HAP-1 (cell line): Measurements from ENCODE around the gene CTDP1.
"Not testable (repeated sequence)": the region's sequence is repeated elsewhere in the genome, so short reads cannot be mapped to it uniquely, and the experiment has no call there.

Source experiments
- DNase-seq, 2 experiments: peaks; one replicate each; pipeline ENCODE4 v3.0.0-alpha.2; 2016 to 2020; ENCODE audit warnings: low spot score in 2 of 2
- H3K27me3 ChIP-seq: fragments of 250-450 bp; sonication (Bioruptor Pico); 2 replicates; pipeline ENCODE4 v1.5.1; 2020; ENCODE audit warnings: low read depth, mild to moderate bottlenecking, moderate library complexity
- H3K36me3 ChIP-seq: fragments of 250-450 bp; sonication (Bioruptor Pico); replicated peaks from 2 replicates; pipeline ENCODE4 v1.5.1; 2020; ENCODE audit warnings: mild to moderate bottlenecking
- H3K4me1 ChIP-seq: fragments of 250-450 bp; sonication (Bioruptor Pico); 2 replicates; pipeline ENCODE4 v1.5.1; 2020; ENCODE audit warnings: mild to moderate bottlenecking
- H3K4me3 ChIP-seq: fragments of 250-450 bp; sonication (Bioruptor Pico); 2 replicates; pipeline ENCODE4 v1.5.1; 2020; ENCODE audit warnings: mild to moderate bottlenecking, moderate library complexity
- H3K9me3 ChIP-seq: fragments of 250-450 bp; sonication (Bioruptor Pico); 2 replicates; pipeline ENCODE4 v1.5.1; 2020; ENCODE audit warnings: mild to moderate bottlenecking, moderate library complexity
- in situ Hi-C: fragments of 300-500 bp; cut with MboI; formaldehyde crosslinking; loops from 3 replicates; pipeline ENCODE4 v1.14.3; 2020; ENCODE audit warnings: low sequenced_read_pairs, inconsistent platforms, mixed read lengths

The CTDP1 gene

GRCh38 chr18:79747156-79747845, 67.7 kb downstream of the CTDP1 start:
- H3K4me3 ChIP-seq = no peak overlapping the region
- no peaks in the 10 kb centered on the region for H3K9me3 ChIP-seq
- no peaks in the 10 kb centered on the region for H3K4me1 ChIP-seq
- H3K36me3 ChIP-seq = no peaks in the 10 kb centered on the region
- H3K27me3 ChIP-seq = no peaks in the 10 kb centered on the region
- in situ Hi-C loops = no loop called here
- DNase-seq = no peak

GRCh38 chr18:79748321-79749180, 68.9 kb downstream of the CTDP1 start:
- Histone ChIP-seq H3K9me3 (no peaks in the 10 kb centered on the region), H3K36me3 (0 out of 2 replicates have a peak, but pooled peaks cover 1% of the 10 kb centered on the region), H3K4me1 (no peaks in the 10 kb centered on the region), H3K27me3 (no peaks in the 10 kb centered on the region), H3K4me3 (no peak overlapping the region)
- DNase-seq = no peak
- in situ Hi-C loops = no loop called here

- DNase-seq = no peak
- Histone ChIP-seq H3K36me3 (peaks cover 10% of the 10 kb centered on the region; the same call in 1 of the 2 replicates), H3K4me1 (no peaks in the 10 kb centered on the region), H3K27me3 (no peaks in the 10 kb centered on the region), H3K9me3 (no peaks in the 10 kb centered on the region), H3K4me3 (no peak overlapping the region)
- in situ Hi-C loops = no loop called here
Measured at GRCh38 chr18:79749251-79750191, 69.9 kb downstream of the CTDP1 start.

- in situ Hi-C loops = no loop called here
- Histone ChIP-seq H3K9me3 (no peaks in the 10 kb centered on the region), H3K4me3 (no peak overlapping the region), H3K27me3 (no peaks in the 10 kb centered on the region), H3K4me1 (no peaks in the 10 kb centered on the region), H3K36me3 (peaks cover 10% of the 10 kb centered on the region; the same call in 1 of the 2 replicates)
- no peak for DNase-seq
Measured at GRCh38 chr18:79750980-79751571, 71.5 kb downstream of the CTDP1 start.

DNA sequence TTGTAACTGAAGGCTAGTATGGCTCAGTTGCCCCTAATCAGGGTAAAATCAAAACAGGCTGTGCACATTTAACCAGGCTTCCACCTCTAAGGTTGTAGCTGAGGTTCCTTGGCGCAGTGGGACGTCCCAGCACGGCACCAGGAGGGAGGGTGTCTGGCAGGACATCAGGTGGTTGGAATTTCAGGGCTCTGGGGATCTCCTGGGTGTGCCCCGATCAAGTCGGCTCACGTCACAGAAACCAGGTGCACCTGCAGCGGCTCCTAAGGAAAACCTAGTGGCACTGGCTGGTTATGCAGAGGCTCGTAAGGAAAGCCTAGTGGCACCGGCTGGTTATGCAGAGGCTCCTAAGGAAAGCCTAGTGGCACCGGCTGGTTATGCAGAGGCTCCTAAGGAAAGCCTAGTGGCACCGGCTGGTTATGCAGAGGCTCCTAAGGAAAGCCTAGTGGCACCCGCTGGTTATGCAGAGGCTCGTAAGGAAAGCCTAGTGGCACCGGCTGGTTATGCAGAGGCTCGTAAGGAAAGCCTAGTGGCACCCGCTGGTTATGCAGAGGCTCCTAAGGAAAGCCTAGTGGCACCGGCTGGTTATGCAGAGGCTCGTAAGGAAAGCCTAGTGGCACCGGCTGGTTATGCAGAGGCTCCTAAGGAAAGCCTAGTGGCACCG, 72.4 kb downstream of the CTDP1 start:
- DNase-seq, H3K9me3 ChIP-seq, H3K27me3 ChIP-seq, H3K4me1 ChIP-seq, H3K4me3 ChIP-seq, in situ Hi-C loops: not testable (repeated sequence)
- H3K36me3 ChIP-seq = peaks cover 10% of the 10 kb centered on the region; the same call in 1 of the 2 replicates

GRCh38 chr18:79752946-79753345, 73.3 kb downstream of the CTDP1 start:
- H3K36me3 ChIP-seq = peaks cover 10% of the 10 kb centered on the region; the same call in 1 of the 2 replicates
- H3K27me3 ChIP-seq, in situ Hi-C loops, DNase-seq, H3K4me3 ChIP-seq, H3K4me1 ChIP-seq, H3K9me3 ChIP-seq: not testable (repeated sequence)

- no peaks in the 10 kb centered on the region for H3K27me3 ChIP-seq
- no peaks in the 10 kb centered on the region for H3K4me1 ChIP-seq
- no peaks in the 10 kb centered on the region for H3K9me3 ChIP-seq
- H3K36me3 ChIP-seq = peaks cover 10% of the 10 kb centered on the region; the same call in 1 of the 2 replicates
- H3K4me3 ChIP-seq = no peak overlapping the region
- in situ Hi-C loops = no loop called here
- DNase-seq = no peak
Measured at GRCh38 chr18:79753391-79753851, 73.8 kb downstream of the CTDP1 start.

DNA sequence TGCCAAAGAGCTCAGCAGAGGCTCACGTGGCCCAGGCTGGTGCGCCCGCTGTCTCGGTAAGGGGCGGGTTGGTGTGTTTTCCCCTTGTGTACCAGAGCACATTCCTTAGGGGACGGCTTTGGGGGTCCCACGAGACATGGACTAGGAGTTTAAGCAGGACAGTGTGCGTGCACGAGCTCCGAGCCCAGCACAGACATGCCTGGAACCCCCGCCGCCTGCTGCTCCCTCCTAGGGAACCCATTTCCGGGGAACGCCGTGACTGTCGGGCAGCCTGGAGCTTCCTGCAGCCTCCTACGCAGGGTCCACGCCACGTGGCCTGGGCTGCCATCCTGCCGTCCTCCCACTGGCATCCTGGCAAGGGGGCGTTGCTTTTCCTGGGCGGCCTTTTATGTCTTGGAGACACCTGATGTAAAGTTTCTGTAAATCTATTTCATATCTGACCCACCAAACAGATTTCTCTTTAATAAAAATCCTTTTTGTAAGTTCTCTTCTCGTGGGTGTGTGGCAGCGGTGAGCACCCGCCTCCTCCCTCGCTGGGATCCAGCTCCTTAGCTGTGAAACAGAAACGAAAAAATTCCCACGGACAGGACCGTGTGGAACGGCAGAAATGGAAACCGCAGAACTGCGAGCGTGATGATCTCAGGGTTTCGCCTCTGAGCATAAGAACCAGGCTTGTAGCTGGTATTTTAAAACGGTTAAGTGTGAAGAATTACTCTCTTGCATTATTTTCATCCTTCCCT, 74.6 kb downstream of the CTDP1 start:
- H3K36me3 ChIP-seq = peaks cover 10% of the 10 kb centered on the region; the same call in 1 of the 2 replicates
- no peak for DNase-seq
- no peaks in the 10 kb centered on the region; the same call in 1 of the 2 replicates for H3K9me3 ChIP-seq
- no peak overlapping the region for H3K4me3 ChIP-seq
- no peaks in the 10 kb centered on the region for H3K4me1 ChIP-seq
- no peaks in the 10 kb centered on the region for H3K27me3 ChIP-seq
- in situ Hi-C loops = no loop called here

DNA sequence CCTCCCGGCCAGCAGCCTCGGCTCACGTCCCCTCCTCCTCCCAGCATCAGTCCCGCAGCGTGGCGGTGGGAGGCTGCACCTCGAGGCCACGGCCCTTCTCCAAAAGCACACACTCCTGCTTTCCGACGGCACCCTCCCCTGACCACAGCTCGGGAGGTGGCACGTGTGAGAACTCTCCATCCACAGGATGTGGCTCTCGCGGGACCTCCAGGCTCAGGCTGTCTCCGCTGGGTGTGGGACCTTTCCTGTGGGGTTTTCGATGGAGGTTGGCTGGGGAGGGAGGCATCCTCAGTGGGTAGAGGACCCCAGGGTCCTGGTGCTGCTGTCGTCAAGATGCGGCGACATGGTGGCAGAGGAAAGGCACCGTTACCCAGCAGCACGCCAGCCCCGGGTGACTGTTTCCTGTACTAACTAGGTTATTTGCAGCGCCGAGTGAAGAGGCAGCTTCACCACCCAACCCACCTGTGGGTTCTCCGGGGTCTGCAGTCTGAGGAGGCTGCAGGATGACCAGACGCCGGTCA, 75.3 kb downstream of the CTDP1 start:
- Histone ChIP-seq H3K36me3 (peaks cover 10% of the 10 kb centered on the region; the same call in 1 of the 2 replicates), H3K9me3 (no peaks in the 10 kb centered on the region; the same call in 1 of the 2 replicates), H3K4me3 (no peak overlapping the region), H3K4me1 (no peaks in the 10 kb centered on the region), H3K27me3 (no peaks in the 10 kb centered on the region)
- no peak for DNase-seq
- in situ Hi-C loops = no loop called here

DNA sequence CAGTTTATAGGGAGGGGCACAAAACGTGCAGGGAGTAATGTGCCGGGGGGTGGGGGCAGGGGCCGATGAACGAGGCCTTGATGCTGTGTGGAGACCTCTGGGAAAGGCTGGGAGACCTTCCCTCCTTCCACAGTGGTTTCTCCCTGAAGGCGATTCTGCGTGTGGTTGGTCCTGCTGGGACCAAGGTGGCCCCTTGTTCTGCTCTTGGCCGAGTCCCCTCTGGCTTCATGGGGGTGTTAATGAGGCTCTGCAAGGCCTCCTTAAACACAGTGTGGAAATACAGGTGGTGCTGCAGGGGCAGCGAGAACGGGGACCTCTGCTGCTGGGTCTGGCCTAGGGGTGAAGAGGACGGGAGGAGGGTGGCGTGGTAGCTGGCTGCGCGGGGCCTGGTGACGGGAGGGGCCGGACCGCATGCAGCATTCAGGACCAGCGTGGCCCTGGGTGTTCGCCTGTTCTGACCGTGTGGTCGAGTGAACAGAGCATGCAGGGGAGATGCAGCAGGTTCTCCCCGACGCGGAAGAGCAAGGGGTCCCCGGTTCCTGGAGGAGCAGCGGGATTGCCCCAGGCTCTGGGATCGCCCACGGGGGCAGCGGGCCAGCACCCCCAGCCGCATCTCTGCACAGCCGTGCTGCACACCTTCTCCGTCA, 76.0 kb downstream of the CTDP1 start:
- no peaks in the 10 kb centered on the region for H3K27me3 ChIP-seq
- H3K4me3 ChIP-seq = no peak overlapping the region
- H3K36me3 ChIP-seq = peaks cover 10% of the 10 kb centered on the region; the same call in 1 of the 2 replicates
- H3K9me3 ChIP-seq = no peaks in the 10 kb centered on the region; the same call in 1 of the 2 replicates
- in situ Hi-C loops = no loop called here
- H3K4me1 ChIP-seq = no peaks in the 10 kb centered on the region
- DNase-seq = no peak

DNA sequence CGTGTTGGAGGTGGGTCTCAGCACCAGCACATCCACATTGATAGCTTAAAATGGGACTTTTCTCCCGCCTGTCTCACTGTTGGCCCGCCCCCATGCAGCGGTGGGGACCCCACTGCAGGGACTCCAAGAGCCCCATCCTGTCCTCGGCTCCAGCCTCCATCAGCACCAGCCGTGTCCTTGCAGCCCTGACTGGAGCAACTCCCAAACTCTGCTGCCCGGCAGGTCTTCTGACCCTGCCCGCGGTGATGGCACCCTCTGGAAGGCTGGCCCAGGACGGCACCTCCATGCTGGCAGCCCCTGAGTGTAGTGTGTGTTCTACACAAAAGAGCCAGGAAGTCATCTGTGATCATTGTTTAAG, 76.5 kb downstream of the CTDP1 start:
- Histone ChIP-seq H3K36me3 (peaks cover 10% of the 10 kb centered on the region; the same call in 1 of the 2 replicates), H3K4me1 (no peaks in the 10 kb centered on the region), H3K27me3 (no peaks in the 10 kb centered on the region), H3K9me3 (no peaks in the 10 kb centered on the region; the same call in 1 of the 2 replicates), H3K4me3 (no peak overlapping the region)
- DNase-seq = no peak
- in situ Hi-C loops = no loop called here
